ENCODE results near the gene PEX10. TPM values are rescaled to one million over a fixed set of nuclear protein-coding genes. Genes with fewer than 3 reads are reported as not detected.

PEX10 gene
- polyA plus RNA-seq, 1 donor = 18.0 TPM

GRCh38 chr1:2425892-2426291 is 13.5 kb upstream of the PEX10 start:
- DNase-seq (ENCODE audit: low read depth) = no peak

GRCh38 chr1:2422523-2422922 is 10.2 kb upstream of the PEX10 start:
- DNase-seq (ENCODE audit: low read depth) = no peak

- DNase-seq (ENCODE audit: low read depth) = no peak
Measured at GRCh38 chr1:2419416-2419815, 7.1 kb upstream of the PEX10 start.

- DNase-seq (ENCODE audit: low read depth) = no peak
Measured at GRCh38 chr1:2418791-2419320, 6.5 kb upstream of the PEX10 start.

- no peak for DNase-seq (ENCODE audit: low read depth)
Measured at GRCh38 chr1:2417833-2418225, 5.5 kb upstream of the PEX10 start.

GRCh38 chr1:2417083-2417832 is 4.9 kb upstream of the PEX10 start:
- no peak for DNase-seq (ENCODE audit: low read depth)

GRCh38 chr1:2416403-2416802 is 4.0 kb upstream of the PEX10 start:
- DNase-seq (ENCODE audit: low read depth) = no peak

- no peak for DNase-seq (ENCODE audit: low read depth)
Measured at GRCh38 chr1:2415801-2416208, 3.4 kb upstream of the PEX10 start.

GRCh38 chr1:2415337-2415736 is 3.0 kb upstream of the PEX10 start:
- DNase-seq (ENCODE audit: low read depth) = no peak

GRCh38 chr1:2414297-2414958 is 2.1 kb upstream of the PEX10 start:
- DNase-seq (ENCODE audit: low read depth) = no peak

- no peak for DNase-seq (ENCODE audit: low read depth)
Measured at GRCh38 chr1:2413495-2414296, 1.3 kb upstream of the PEX10 start.

- no peak for DNase-seq (ENCODE audit: low read depth)
Measured at GRCh38 chr1:2412773-2413494, 570 bp upstream of the PEX10 start.

GRCh38 chr1:2411801-2412394 is 466 bp downstream of the PEX10 start:
- DNase-seq (ENCODE audit: low read depth) = no peak

- no peak for DNase-seq (ENCODE audit: low read depth)
Measured at GRCh38 chr1:2409745-2410144, 2.6 kb downstream of the PEX10 start.

- no peak for DNase-seq (ENCODE audit: low read depth)
Measured at GRCh38 chr1:2408859-2409276, 3.5 kb downstream of the PEX10 start.

- no peak for DNase-seq (ENCODE audit: low read depth)
Measured at GRCh38 chr1:2408456-2408855, 3.9 kb downstream of the PEX10 start.

- DNase-seq (ENCODE audit: low read depth) = no peak
Measured at GRCh38 chr1:2407991-2408275, 4.4 kb downstream of the PEX10 start.

- no peak for DNase-seq (ENCODE audit: low read depth)
Measured at GRCh38 chr1:2407166-2407990, 5.0 kb downstream of the PEX10 start.

GRCh38 chr1:2406451-2407041 is 5.8 kb downstream of the PEX10 start:
- DNase-seq (ENCODE audit: low read depth) = no peak

- no peak for DNase-seq (ENCODE audit: low read depth)
Measured at GRCh38 chr1:2405588-2406295, 6.6 kb downstream of the PEX10 start.
